ENCODE measurements around the gene CHST11. TPM values are rescaled to one million over a fixed set of nuclear protein-coding genes. Genes with fewer than 3 reads are reported as not detected.

CHST11 gene
- total and polyA plus RNA-seq, 2 donors from 2014 or later = 2.0 to 23.3 TPM

- no peak for FAIRE-seq
- TF ChIP-seq CTCF (IDR thresholded peaks at IDR 0.05; ENCODE audit: borderline replicate concordance, extremely low read depth, insufficient read depth) = no peak
- DNase-seq = no peak
- Histone ChIP-seq H3K4me1 (ENCODE audit: control insufficient read depth in 2 of 3, insufficient read depth in 2 of 3, low read depth in 1 of 3, low read length in 3 of 3) (peaks cover 0 to 3% (median 0%) of the 10 kb centered on the region in 3 donors), H3K4me3 (ENCODE audit: low read length in 3 of 3) (peak overlapping the region in 2 of 3 donors; percentile 9 to 45), H3K9me3 (ENCODE audit: control insufficient read depth in 2 of 3, insufficient read depth in 1 of 3, low read length in 3 of 3) (no peaks in the 10 kb centered on the region), H3K9ac (ENCODE audit: low read length in 3 of 3) (no peak overlapping the region), H3K36me3 (ENCODE audit: control insufficient read depth in 2 of 3, insufficient read depth in 3 of 3, low read length in 3 of 3) (no peaks in the 10 kb centered on the region), H3K27ac (ENCODE audit: low read depth in 2 of 2, low read length in 2 of 2) (no peak overlapping the region), H3K27me3 (ENCODE audit: control insufficient read depth, insufficient read depth, low read length) (no peaks in the 10 kb centered on the region)
- intact Hi-C loops (cut with DNase I) = no loop called here
Observed at GRCh38 chr12:104719700-104720338, 263.1 kb downstream of the CHST11 start.

GRCh38 chr12:104720339-104721038, 263.7 kb downstream of the CHST11 start:
- intact Hi-C loops (cut with DNase I) = no loop called here
- Histone ChIP-seq H3K9me3 (ENCODE audit: control insufficient read depth in 2 of 3, insufficient read depth in 1 of 3, low read length in 3 of 3) (no peaks in the 10 kb centered on the region), H3K9ac (ENCODE audit: low read length in 3 of 3) (peak overlapping the region in 1 of 3 donors; percentile 33), H3K4me3 (ENCODE audit: low read length in 3 of 3) (peak overlapping the region; percentile 5 to 45 (median 9)), H3K27me3 (ENCODE audit: control insufficient read depth, insufficient read depth, low read length) (no peaks in the 10 kb centered on the region), H3K4me1 (ENCODE audit: control insufficient read depth in 2 of 3, insufficient read depth in 2 of 3, low read depth in 1 of 3, low read length in 3 of 3) (peaks cover 0 to 3% (median 0%) of the 10 kb centered on the region in 3 donors), H3K36me3 (ENCODE audit: control insufficient read depth in 2 of 3, insufficient read depth in 3 of 3, low read length in 3 of 3) (no peaks in the 10 kb centered on the region), H3K27ac (ENCODE audit: low read depth in 2 of 2, low read length in 2 of 2) (peak overlapping the region in 1 of 2 donors; percentile 49)
- TF ChIP-seq CTCF (IDR thresholded peaks at IDR 0.05; ENCODE audit: borderline replicate concordance, extremely low read depth, insufficient read depth) = no peak
- FAIRE-seq = no peak
- DNase-seq = peak in 1 of 5 donors; percentile 44

GRCh38 chr12:104721039-104721405, 264.3 kb downstream of the CHST11 start:
- Histone ChIP-seq H3K27ac (ENCODE audit: low read depth in 2 of 2, low read length in 2 of 2) (peak overlapping the region in 1 of 2 donors; percentile 49), H3K4me3 (ENCODE audit: low read length in 3 of 3) (peak overlapping the region in 1 of 3 donors; percentile 45), H3K9me3 (ENCODE audit: control insufficient read depth in 2 of 3, insufficient read depth in 1 of 3, low read length in 3 of 3) (no peaks in the 10 kb centered on the region), H3K9ac (ENCODE audit: low read length in 3 of 3) (peak overlapping the region in 1 of 3 donors; percentile 33), H3K4me1 (ENCODE audit: control insufficient read depth in 2 of 3, insufficient read depth in 2 of 3, low read depth in 1 of 3, low read length in 3 of 3) (peaks cover 0 to 3% (median 0%) of the 10 kb centered on the region in 3 donors), H3K27me3 (ENCODE audit: control insufficient read depth, insufficient read depth, low read length) (no peaks in the 10 kb centered on the region), H3K36me3 (ENCODE audit: control insufficient read depth in 2 of 3, insufficient read depth in 3 of 3, low read length in 3 of 3) (no peaks in the 10 kb centered on the region)
- intact Hi-C loops (cut with DNase I) = no loop called here
- FAIRE-seq (no peak), DNase-seq (no peak)
- TF ChIP-seq CTCF (IDR thresholded peaks at IDR 0.05; ENCODE audit: borderline replicate concordance, extremely low read depth, insufficient read depth) = no peak
